Measurements from ENCODE around the gene DET1.

DET1 gene

GRCh38 chr15:88484682-88485331 lies 61.7 kb downstream of the DET1 start:
- H3K27me3 ChIP-seq (ENCODE audit: insufficient read depth, low read length, poor library complexity, severe bottlenecking): no peaks in the 10 kb centered on the region
- H3K4me1 ChIP-seq (ENCODE audit: insufficient read depth, low read length, poor library complexity, severe bottlenecking): no peaks in the 10 kb centered on the region
- no peak overlapping the region for H3K9ac ChIP-seq (ENCODE audit: low read depth, low read length, poor library complexity, severe bottlenecking)
- TF ChIP-seq, protein P1, sequence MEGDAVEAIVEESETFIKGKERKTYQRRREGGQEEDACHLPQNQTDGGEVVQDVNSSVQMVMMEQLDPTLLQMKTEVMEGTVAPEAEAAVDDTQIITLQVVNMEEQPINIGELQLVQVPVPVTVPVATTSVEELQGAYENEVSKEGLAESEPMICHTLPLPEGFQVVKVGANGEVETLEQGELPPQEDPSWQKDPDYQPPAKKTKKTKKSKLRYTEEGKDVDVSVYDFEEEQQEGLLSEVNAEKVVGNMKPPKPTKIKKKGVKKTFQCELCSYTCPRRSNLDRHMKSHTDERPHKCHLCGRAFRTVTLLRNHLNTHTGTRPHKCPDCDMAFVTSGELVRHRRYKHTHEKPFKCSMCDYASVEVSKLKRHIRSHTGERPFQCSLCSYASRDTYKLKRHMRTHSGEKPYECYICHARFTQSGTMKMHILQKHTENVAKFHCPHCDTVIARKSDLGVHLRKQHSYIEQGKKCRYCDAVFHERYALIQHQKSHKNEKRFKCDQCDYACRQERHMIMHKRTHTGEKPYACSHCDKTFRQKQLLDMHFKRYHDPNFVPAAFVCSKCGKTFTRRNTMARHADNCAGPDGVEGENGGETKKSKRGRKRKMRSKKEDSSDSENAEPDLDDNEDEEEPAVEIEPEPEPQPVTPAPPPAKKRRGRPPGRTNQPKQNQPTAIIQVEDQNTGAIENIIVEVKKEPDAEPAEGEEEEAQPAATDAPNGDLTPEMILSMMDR (conservative IDR thresholded peaks at IDR 0.05; ENCODE audit: low read length): no peak
- TF ChIP-seq EZH2phosphoT487 (IDR thresholded peaks at IDR 0.05; ENCODE audit: borderline replicate concordance): no peak
- no peak overlapping the region for H2AFZ ChIP-seq (ENCODE audit: low read length)
- no peaks in the 10 kb centered on the region for H3K9me2 ChIP-seq (replicated peaks; ENCODE audit: low read depth, low read length)
- H3K4me3 ChIP-seq (ENCODE audit: low read length, poor library complexity, severe bottlenecking): no peak overlapping the region
- no peaks in the 10 kb centered on the region for H3K79me2 ChIP-seq (ENCODE audit: insufficient read depth, low read length)
- H3K36me3 ChIP-seq (ENCODE audit: insufficient read depth, low read length): no peaks in the 10 kb centered on the region
- H3K9me3 ChIP-seq (ENCODE audit: insufficient read depth, low read depth, low read length): no peaks in the 10 kb centered on the region
- H3F3A ChIP-seq (ENCODE audit: low read depth): no peaks in the 10 kb centered on the region
- H4K20me1 ChIP-seq (ENCODE audit: insufficient read depth, low read length, poor library complexity, severe bottlenecking): no peaks in the 10 kb centered on the region
- no peak overlapping the region for H3K4me2 ChIP-seq (ENCODE audit: low read depth, low read length, poor library complexity, severe bottlenecking)

DNA sequence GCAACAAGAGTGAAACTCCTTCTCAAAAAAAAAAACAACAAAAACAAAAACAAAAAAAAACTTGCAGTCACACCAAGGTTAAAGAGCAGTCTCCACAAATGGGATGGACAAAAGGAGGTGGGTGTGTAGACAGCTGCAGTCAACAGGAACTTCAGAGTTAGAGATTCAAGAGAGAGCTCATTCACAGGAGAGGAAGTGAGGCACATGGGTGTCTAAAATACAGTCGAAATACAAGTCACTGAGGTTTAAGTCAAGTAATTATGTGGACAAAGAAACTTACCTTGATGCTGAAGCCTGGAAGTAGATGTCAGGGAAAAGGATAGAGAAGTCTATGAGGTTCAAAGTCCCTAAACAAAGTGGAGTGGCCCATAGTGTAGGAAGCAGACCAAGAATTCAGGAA lies 64.2 kb downstream of the DET1 start:
- Histone ChIP-seq H3K4me2 (ENCODE audit: low read depth, low read length, poor library complexity, severe bottlenecking) (no peak overlapping the region), H3K27me3 (ENCODE audit: insufficient read depth, low read length, poor library complexity, severe bottlenecking) (no peaks in the 10 kb centered on the region), H3K9ac (ENCODE audit: low read depth, low read length, poor library complexity, severe bottlenecking) (no peak overlapping the region), H3K36me3 (ENCODE audit: insufficient read depth, low read length) (peaks cover 12% of the 10 kb centered on the region; the same call in 1 of the 2 replicates), H3K9me2 (replicated peaks; ENCODE audit: low read depth, low read length) (no peaks in the 10 kb centered on the region), H3K4me3 (ENCODE audit: low read length, poor library complexity, severe bottlenecking) (no peak overlapping the region), H4K20me1 (ENCODE audit: insufficient read depth, low read length, poor library complexity, severe bottlenecking) (no peaks in the 10 kb centered on the region), H3K79me2 (ENCODE audit: insufficient read depth, low read length) (no peaks in the 10 kb centered on the region), H3K4me1 (ENCODE audit: insufficient read depth, low read length, poor library complexity, severe bottlenecking) (no peaks in the 10 kb centered on the region), H3K9me3 (ENCODE audit: insufficient read depth, low read depth, low read length) (no peaks in the 10 kb centered on the region), H3F3A (ENCODE audit: low read depth) (no peaks in the 10 kb centered on the region), H2AFZ (ENCODE audit: low read length) (no peak overlapping the region)
- no peak for TF ChIP-seq EZH2phosphoT487 (IDR thresholded peaks at IDR 0.05; ENCODE audit: borderline replicate concordance)
- TF ChIP-seq, protein P1 (conservative IDR thresholded peaks at IDR 0.05; ENCODE audit: low read length): no peak

DNA sequence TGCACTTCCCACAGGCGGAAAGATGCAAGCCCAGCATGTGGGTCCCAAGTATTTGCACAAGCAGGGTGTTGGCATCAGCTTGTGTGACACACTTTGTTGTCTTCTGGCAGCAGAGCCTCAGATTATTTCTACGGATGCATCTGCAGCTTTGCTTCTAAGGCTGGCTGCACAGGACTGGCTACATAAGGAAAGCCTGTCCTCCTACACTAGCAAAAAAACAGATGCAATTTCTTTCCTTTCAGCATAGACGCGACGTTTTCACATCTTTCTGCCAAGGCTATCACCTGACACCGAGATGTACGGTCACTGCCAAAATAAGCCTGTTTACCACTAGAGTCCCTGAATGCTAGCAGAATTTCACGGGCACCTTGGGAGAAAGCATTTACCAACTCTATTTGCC lies 65.5 kb downstream of the DET1 start:
- Histone ChIP-seq H3K4me3 (ENCODE audit: low read length, poor library complexity, severe bottlenecking) (no peak overlapping the region), H3K4me1 (ENCODE audit: insufficient read depth, low read length, poor library complexity, severe bottlenecking) (no peaks in the 10 kb centered on the region), H3K27me3 (ENCODE audit: insufficient read depth, low read length, poor library complexity, severe bottlenecking) (no peaks in the 10 kb centered on the region), H3K79me2 (ENCODE audit: insufficient read depth, low read length) (no peaks in the 10 kb centered on the region), H3K4me2 (ENCODE audit: low read depth, low read length, poor library complexity, severe bottlenecking) (no peak overlapping the region), H3K36me3 (ENCODE audit: insufficient read depth, low read length) (peaks cover 21% of the 10 kb centered on the region; the same call in 1 of the 2 replicates), H4K20me1 (ENCODE audit: insufficient read depth, low read length, poor library complexity, severe bottlenecking) (no peaks in the 10 kb centered on the region), H3K9me2 (replicated peaks; ENCODE audit: low read depth, low read length) (no peaks in the 10 kb centered on the region), H3K9ac (ENCODE audit: low read depth, low read length, poor library complexity, severe bottlenecking) (no peak overlapping the region), H3K9me3 (ENCODE audit: insufficient read depth, low read depth, low read length) (no peaks in the 10 kb centered on the region), H2AFZ (ENCODE audit: low read length) (no peak overlapping the region), H3F3A (ENCODE audit: low read depth) (no peaks in the 10 kb centered on the region)
- TF ChIP-seq, protein P1 (conservative IDR thresholded peaks at IDR 0.05; ENCODE audit: low read length): no peak
- no peak for TF ChIP-seq EZH2phosphoT487 (IDR thresholded peaks at IDR 0.05; ENCODE audit: borderline replicate concordance)
